Kidney (tissue), 14 donors: ENCODE results near the gene MYO9A. TPM values are rescaled to one million over a fixed set of nuclear protein-coding genes. Genes with fewer than 3 reads are reported as not detected.

Source experiments
- DNase-seq, 5 donors: peaks; one replicate each; pipeline ENCODE4 v3.0.0-alpha.2; 2013 to 2020
- FAIRE-seq: peaks from 2 replicates; lab custom pipeline; 2012; peaks lifted over from hg19 to GRCh38; lab: Jason Lieb, UNC
- H3K27ac ChIP-seq, 2 donors: one replicate each; pipeline ENCODE4 v1.7.0; 2013; ENCODE audit warnings: low read depth in 2 of 2, low read length in 2 of 2, inconsistent platforms in 1 of 2
- H3K27me3 ChIP-seq: one replicate; pipeline ENCODE4 v1.7.1; 2013; ENCODE audit warnings: low read length, inconsistent platforms; ENCODE audit not compliant: control insufficient read depth, insufficient read depth
- H3K36me3 ChIP-seq, 3 donors: one replicate each; pipeline versions ENCODE4 v1.7.0 to v1.7.1; 2013; ENCODE audit warnings: low read length in 3 of 3, control low read depth in 1 of 3, inconsistent platforms in 1 of 3; ENCODE audit not compliant: insufficient read depth in 3 of 3, control insufficient read depth in 2 of 3
- H3K4me1 ChIP-seq, 3 donors: one replicate each; pipeline versions ENCODE4 v1.7.0 to v1.7.1; 2013; ENCODE audit warnings: low read length in 3 of 3, inconsistent platforms in 1 of 3, low read depth in 1 of 3; ENCODE audit not compliant: control insufficient read depth in 2 of 3, insufficient read depth in 2 of 3
- H3K4me3 ChIP-seq, 3 donors: one replicate each; pipeline versions ENCODE4 v1.7.0 to v1.8.1; 2013; ENCODE audit warnings: low read length in 3 of 3, control low read depth in 1 of 3, inconsistent platforms in 1 of 3
- H3K9ac ChIP-seq, 3 donors: one replicate each; pipeline versions ENCODE4 v1.7.0 to v1.7.1; 2013; ENCODE audit warnings: low read length in 3 of 3, control low read depth in 1 of 3, inconsistent platforms in 1 of 3
- H3K9me3 ChIP-seq, 3 donors: one replicate each; pipeline versions ENCODE4 v1.7.0 to v1.7.1; 2013; ENCODE audit warnings: low read length in 3 of 3, control low read depth in 1 of 3, inconsistent platforms in 1 of 3; ENCODE audit not compliant: control insufficient read depth in 2 of 3, insufficient read depth in 1 of 3
- CTCF ChIP-seq: IDR thresholded peaks from 3 replicates; pipeline ENCODE4 v1.5.1; 2012; ENCODE audit warnings: mild to moderate bottlenecking, moderate library complexity, borderline replicate concordance; ENCODE audit not compliant: insufficient read depth; ENCODE audit errors: extremely low read depth
- intact Hi-C: fragments of 100-400 bp; cut with DNase I; formaldehyde crosslinking; loops from one replicate; pipeline ENCODE4 v1.11.1; 2022
- polyA plus RNA-seq: library from polyadenylated mRNA; stranded (reverse); fragments of 350-450 nt; fragmentation: Illumina TruSeq; extraction: RNeasy Lipid Tissue Mini Kit (QIAGEN cat#74804); gene quantifications from one replicate; pipeline ENCODE4 v1.2.3, GENCODE V29; 2014; ENCODE audit warnings: low read depth, low replicate concordance; ENCODE audit not compliant: insufficient read depth
- total RNA-seq: library from RNA; stranded (reverse); fragmentation: NEBNext Ultra II Directional; extraction: Animal tissue kit (Norgen Biotek cat#: 25700); gene quantifications from one replicate; pipeline ENCODE4 v1.2.1, GENCODE V29; 2021
- donor health status: control.
- donor health status: control.
- donor health status: control.
- donor health status: control.
- donor health status: control.
- donor health status: DM: yes; HTN: yes; CAD: no.
- donor health status: Normal renal cell carcinoma (clear cell type).

The MYO9A gene
- total and polyA plus RNA-seq, 2 donors from 2014 or later = 5.5 to 132 TPM

GRCh38 chr15:71811752-71812735 is 305.9 kb downstream of the MYO9A start:
- DNase-seq = peak in 1 of 5 donors; percentile 72
- intact Hi-C loops = no loop called here

GRCh38 chr15:71811036-71811736 is 306.8 kb downstream of the MYO9A start:
- H3K9ac ChIP-seq = no peak overlapping the region
- intact Hi-C loops = no loop called here
- peaks cover 0 to 13% (median 8%) of the 10 kb centered on the region in 3 donors for H3K4me1 ChIP-seq
- no peaks in the 10 kb centered on the region for H3K9me3 ChIP-seq
- FAIRE-seq = no peak
- no peaks in the 10 kb centered on the region for H3K27me3 ChIP-seq
- no peak overlapping the region for H3K4me3 ChIP-seq
- H3K36me3 ChIP-seq = no peaks in the 10 kb centered on the region
- no peak overlapping the region for H3K27ac ChIP-seq
- DNase-seq = peak in 1 of 5 donors; percentile 72
- no peak for TF ChIP-seq CTCF

More at GRCh38 chr15:71811752-71812735, 305.9 kb downstream of the MYO9A start:
- Histone ChIP-seq H3K27ac (no peak overlapping the region), H3K4me3 (no peak overlapping the region), H3K9me3 (no peaks in the 10 kb centered on the region), H3K9ac (no peak overlapping the region), H3K4me1 (peaks cover 0 to 8% (median 5%) of the 10 kb centered on the region in 3 donors), H3K27me3 (no peaks in the 10 kb centered on the region), H3K36me3 (no peaks in the 10 kb centered on the region)
- FAIRE-seq = no peak
- no peak for TF ChIP-seq CTCF

- Histone ChIP-seq H3K4me3 (no peak within 1 kb of the TSS), H3K9me3 (no peaks in the 10 kb centered on the region), H3K27me3 (no peaks in the 10 kb centered on the region), H3K9ac (no peak within 1 kb of the TSS), H3K36me3 (no peaks in the 10 kb centered on the region), H3K4me1 (peaks cover 0 to 14% (median 8%) of the 10 kb centered on the region in 3 donors), H3K27ac (no peak within 1 kb of the TSS)
- DNase-seq (no peak), FAIRE-seq (no peak)
- intact Hi-C loops = no loop called here
- TF ChIP-seq CTCF = no peak
Measured at GRCh38 chr15:71810256-71811035, 307.5 kb downstream of the MYO9A start, which contains the start of gene NR2E3. Gene NR2E3 (plus strand): TSS chr15:71810554. CDS start chr15:71810744, 190 bp downstream.
